ENCODE results near the gene DUSP3. TPM values are rescaled to one million over a fixed set of nuclear protein-coding genes. Genes with fewer than 3 reads are reported as not detected.

DUSP3 gene
- total and polyA plus RNA-seq, 8 donors: 33.0 to 97.8 (median 63.5) TPM

- no peaks in the 10 kb centered on the region for H3K9me3 ChIP-seq
- no peak overlapping the region for H3K27ac ChIP-seq
- no peak for TF ChIP-seq POLR2A (IDR thresholded peaks at IDR 0.05)
- TF ChIP-seq, protein P1, sequence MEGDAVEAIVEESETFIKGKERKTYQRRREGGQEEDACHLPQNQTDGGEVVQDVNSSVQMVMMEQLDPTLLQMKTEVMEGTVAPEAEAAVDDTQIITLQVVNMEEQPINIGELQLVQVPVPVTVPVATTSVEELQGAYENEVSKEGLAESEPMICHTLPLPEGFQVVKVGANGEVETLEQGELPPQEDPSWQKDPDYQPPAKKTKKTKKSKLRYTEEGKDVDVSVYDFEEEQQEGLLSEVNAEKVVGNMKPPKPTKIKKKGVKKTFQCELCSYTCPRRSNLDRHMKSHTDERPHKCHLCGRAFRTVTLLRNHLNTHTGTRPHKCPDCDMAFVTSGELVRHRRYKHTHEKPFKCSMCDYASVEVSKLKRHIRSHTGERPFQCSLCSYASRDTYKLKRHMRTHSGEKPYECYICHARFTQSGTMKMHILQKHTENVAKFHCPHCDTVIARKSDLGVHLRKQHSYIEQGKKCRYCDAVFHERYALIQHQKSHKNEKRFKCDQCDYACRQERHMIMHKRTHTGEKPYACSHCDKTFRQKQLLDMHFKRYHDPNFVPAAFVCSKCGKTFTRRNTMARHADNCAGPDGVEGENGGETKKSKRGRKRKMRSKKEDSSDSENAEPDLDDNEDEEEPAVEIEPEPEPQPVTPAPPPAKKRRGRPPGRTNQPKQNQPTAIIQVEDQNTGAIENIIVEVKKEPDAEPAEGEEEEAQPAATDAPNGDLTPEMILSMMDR (IDR thresholded peaks at IDR 0.05): no peak
- H3K27me3 ChIP-seq: peaks cover 16 to 57% (median 30%) of the 10 kb centered on the region in 3 donors
- H3K36me3 ChIP-seq: no peaks in the 10 kb centered on the region
- 64 to 79% (median 70%) methylated on average over 6 of the region's 6 CpGs for WGBS, 5 donors
- no peak overlapping the region for H3K4me3 ChIP-seq
- H3K4me1 ChIP-seq: peaks cover 8 to 22% (median 10%) of the 10 kb centered on the region in 4 donors
- DNase-seq: no peak
- intact Hi-C loops (cut with DNase I; ENCODE audit: low total_unique reads): loop anchor here (5.0 kb wide), 1 partner anchor 61 kb away; no protein-coding TSS in a partner anchor
Measured at GRCh38 chr17:43758086-43758485, 20.7 kb downstream of the DUSP3 start.

DNA sequence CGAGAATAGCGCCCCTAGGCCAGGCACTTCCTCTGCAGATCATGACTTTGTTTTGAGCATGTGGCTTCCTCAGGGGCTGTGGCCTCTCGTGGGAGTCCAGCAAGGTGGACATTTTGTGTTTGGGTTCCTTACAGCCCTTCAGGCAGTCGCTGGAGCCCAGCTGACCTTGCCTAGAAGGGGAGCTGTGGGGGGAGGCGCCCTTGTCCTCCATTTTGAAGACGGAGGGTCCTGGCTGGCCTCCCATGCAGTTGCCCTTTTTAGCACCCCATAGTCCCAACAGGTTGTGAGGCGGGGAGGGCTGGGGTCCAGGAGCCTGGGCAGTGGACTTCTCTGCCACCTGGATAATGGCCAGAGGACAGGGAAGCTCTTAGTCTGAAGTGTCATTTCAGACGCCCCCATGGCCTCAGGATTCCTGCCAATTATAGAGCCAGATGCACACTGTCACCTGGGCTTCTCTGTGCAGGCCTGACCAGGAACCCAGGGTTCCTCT lies 21.6 kb downstream of the DUSP3 start:
- Histone ChIP-seq H3K27me3 (peaks cover 16 to 64% (median 30%) of the 10 kb centered on the region in 3 donors), H3K4me1 (peaks cover 8 to 22% (median 10%) of the 10 kb centered on the region in 4 donors)

DNA sequence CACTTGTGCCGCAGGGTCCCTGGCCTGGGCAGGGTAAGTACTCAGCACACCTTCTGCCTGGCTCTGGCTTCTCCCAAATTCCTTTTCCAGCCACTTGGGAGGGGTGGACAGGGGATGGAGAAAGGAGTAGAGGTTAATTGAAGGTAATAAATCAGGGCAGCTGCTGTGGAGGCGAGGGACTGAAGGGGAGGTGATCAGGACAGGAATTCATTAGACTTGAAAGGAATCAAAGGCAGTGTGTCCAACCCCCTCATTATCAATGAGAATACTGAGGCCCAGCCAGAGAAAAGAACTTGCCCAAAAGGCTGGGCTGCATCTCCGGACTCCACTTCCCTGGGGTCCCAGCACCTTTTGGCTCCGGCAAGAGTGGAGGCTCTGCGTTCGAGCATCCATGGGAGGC lies 22.6 kb downstream of the DUSP3 start:
- TF ChIP-seq EP300 (IDR thresholded peaks at IDR 0.05): no peak
- TF ChIP-seq POLR2A (IDR thresholded peaks at IDR 0.05): no peak
- TF ChIP-seq, protein P1 (IDR thresholded peaks at IDR 0.05): no peak
- no peak for TF ChIP-seq POLR2AphosphoS5 (IDR thresholded peaks at IDR 0.05)
- DNase-seq: no peak
- Histone ChIP-seq H3K4me3 (no peak overlapping the region), H3K4me1 (peaks cover 8 to 22% (median 10%) of the 10 kb centered on the region in 4 donors), H3K27ac (no peak overlapping the region), H3K9me3 (no peaks in the 10 kb centered on the region), H3K27me3 (peaks cover 16 to 72% (median 30%) of the 10 kb centered on the region in 3 donors), H3K36me3 (no peaks in the 10 kb centered on the region)
- intact Hi-C loops (cut with DNase I; ENCODE audit: low total_unique reads): loop anchor here (5.0 kb wide), 1 partner anchor 59 kb away; no protein-coding TSS in a partner anchor
- WGBS, 5 donors: 83 to 86% (median 85%) methylated on average over 6 of the region's 6 CpGs

More for the DNA sequence above, 21.6 kb downstream of the DUSP3 start:
- WGBS, 5 donors: 81 to 89% (median 83%) methylated on average over 3 to 8 of the region's 8 CpGs
- intact Hi-C loops (cut with DNase I; ENCODE audit: low total_unique reads): loop anchor here (5.0 kb wide), 1 partner anchor 60 kb away; no protein-coding TSS in a partner anchor
- TF ChIP-seq, protein P1 (IDR thresholded peaks at IDR 0.05): no peak
- TF ChIP-seq POLR2AphosphoS5 (IDR thresholded peaks at IDR 0.05) (no peak), POLR2A (IDR thresholded peaks at IDR 0.05) (no peak), EP300 (IDR thresholded peaks at IDR 0.05) (no peak)
- Histone ChIP-seq H3K27ac (no peak overlapping the region), H3K9me3 (no peaks in the 10 kb centered on the region), H3K36me3 (no peaks in the 10 kb centered on the region), H3K4me3 (no peak overlapping the region)
- no peak for DNase-seq

GRCh38 chr17:43755389-43755875 lies 23.3 kb downstream of the DUSP3 start:
- intact Hi-C loops (cut with DNase I; ENCODE audit: low total_unique reads): loop anchor here (5.0 kb wide), 1 partner anchor 58 kb away; no protein-coding TSS in a partner anchor
- 4 to 15% (median 6%) methylated on average over 11 to 60 of the region's 60 CpGs for WGBS, 5 donors
- peak overlapping the region; percentile 9 to 31 (median 22) for H3K4me3 ChIP-seq

More at GRCh38 chr17:43755389-43755875, 23.3 kb downstream of the DUSP3 start:
- Histone ChIP-seq H3K36me3 (no peaks in the 10 kb centered on the region), H3K9me3 (no peaks in the 10 kb centered on the region), H3K27ac (no peak overlapping the region), H3K4me1 (peaks cover 8 to 16% (median 10%) of the 10 kb centered on the region in 4 donors), H3K27me3 (peaks cover 16 to 80% (median 30%) of the 10 kb centered on the region in 3 donors)
- TF ChIP-seq, protein P1 (IDR thresholded peaks at IDR 0.05): no peak
- peak in 1 of 2 donors; percentile 82 for DNase-seq
